GM18499 (cell line): ENCODE results near the gene SH2B3.

Experiments
- ATAC-seq: cut with Tn5 transposase; IDR thresholded peaks from one replicate; pipeline ENCODE4 v1.9.1; 2021; ENCODE audit warnings: moderate number of reproducible peaks; ENCODE audit not compliant: insufficient read depth, unreplicated experiment

SH2B3 gene

DNA sequence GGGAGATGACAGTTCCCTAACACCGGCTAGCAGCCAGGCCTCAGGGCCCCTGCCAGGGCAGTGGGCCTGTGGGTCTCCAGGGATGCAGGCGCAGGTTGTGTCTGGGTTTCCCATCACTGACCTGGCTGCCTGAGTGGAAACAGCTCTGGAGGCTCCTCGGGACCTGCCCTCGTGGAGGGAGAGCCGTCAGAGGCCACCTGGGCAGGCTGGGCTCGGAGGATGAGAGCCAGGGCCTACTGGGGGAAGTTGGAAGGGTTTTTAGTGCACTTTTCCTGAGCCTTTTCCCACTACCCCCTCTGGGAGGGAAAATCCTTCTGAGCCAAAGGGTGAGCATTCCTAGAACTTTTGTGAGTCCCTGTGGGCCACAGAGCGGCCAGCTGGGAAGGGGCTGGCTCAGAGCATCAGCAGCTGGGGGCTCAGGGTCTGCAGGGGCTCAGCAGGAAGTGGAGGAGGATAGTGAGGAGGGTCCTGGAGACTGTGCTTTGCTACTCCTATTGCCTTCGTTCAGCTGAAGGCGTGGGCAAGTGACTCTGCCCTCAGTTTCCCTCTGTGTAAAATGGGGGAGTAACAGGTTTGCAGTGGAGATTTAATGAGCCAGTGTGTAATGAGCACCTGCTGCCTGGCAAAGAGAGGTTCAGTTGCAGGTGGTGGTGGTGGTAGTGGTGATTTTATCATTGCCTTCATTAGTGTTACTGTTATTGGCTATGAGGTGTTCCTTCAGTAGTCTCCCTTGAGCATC, 1.8 kb downstream of the SH2B3 start:
- no peak for ATAC-seq

- no peak for ATAC-seq
Measured at GRCh38 chr12:111408116-111408440, 2.4 kb downstream of the SH2B3 start.

- no peak for ATAC-seq
Measured at GRCh38 chr12:111408686-111409402, 3.1 kb downstream of the SH2B3 start.

DNA sequence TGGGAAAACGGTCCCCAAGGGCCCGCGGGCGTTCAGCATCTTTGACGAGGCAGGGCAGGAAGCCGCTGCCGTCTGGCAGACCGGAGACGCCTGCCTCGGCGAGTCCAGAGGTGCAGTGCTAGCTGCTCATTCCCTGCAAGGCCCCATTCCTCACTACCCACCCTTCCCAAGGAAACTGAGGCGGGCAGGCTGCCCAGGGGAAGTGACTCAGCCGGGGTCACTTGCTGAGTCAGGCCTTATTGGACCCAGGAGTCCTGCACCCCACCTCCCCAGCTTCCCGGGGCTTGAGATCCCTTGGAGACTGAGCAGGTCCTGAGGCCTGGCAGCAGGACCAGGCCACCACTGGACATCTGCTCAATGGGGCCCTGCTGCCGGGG, 3.7 kb downstream of the SH2B3 start:
- ATAC-seq: no peak

GRCh38 chr12:111409780-111410430, 4.2 kb downstream of the SH2B3 start:
- no peak for ATAC-seq

DNA sequence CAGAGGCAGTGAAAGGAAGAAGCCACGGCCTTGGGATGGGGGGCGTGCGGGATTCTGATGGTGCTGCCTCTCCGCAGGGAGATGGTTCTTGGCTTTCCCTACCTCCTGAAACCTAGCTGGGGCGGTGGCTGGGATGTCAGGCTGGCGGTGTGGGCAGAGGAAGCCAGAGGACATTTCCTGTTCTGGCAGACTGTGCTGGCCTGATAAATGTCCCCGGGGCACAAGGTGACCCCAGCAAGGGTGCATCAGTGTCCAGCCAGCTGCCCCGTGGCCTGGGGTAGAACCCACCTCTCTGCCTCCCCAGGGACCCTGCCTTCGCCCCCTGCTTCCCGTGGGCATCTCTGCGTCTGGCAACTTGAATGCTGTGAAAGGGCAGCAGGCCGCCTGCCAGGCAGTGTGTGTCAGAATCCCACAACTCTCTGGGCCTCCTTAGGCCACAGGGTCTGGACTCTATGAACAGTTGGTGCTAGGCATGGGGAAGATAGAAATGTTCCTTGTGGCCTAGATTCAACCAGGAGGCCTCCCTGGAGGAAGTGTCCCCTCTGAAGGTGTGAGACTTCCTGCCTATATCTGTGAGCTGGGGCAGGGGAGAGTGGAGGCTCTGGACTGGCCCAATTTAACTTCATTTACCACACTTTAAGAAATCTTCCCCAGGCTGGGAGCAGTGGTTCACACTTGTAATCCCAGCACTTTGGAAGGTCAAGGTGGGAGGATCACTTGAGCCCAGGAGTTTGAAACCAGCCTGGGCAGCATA, 4.9 kb downstream of the SH2B3 start:
- no peak for ATAC-seq

- ATAC-seq: no peak
Measured at GRCh38 chr12:111411185-111411764, 5.6 kb downstream of the SH2B3 start.

GRCh38 chr12:111412007-111412829, 6.5 kb downstream of the SH2B3 start:
- no peak for ATAC-seq

DNA sequence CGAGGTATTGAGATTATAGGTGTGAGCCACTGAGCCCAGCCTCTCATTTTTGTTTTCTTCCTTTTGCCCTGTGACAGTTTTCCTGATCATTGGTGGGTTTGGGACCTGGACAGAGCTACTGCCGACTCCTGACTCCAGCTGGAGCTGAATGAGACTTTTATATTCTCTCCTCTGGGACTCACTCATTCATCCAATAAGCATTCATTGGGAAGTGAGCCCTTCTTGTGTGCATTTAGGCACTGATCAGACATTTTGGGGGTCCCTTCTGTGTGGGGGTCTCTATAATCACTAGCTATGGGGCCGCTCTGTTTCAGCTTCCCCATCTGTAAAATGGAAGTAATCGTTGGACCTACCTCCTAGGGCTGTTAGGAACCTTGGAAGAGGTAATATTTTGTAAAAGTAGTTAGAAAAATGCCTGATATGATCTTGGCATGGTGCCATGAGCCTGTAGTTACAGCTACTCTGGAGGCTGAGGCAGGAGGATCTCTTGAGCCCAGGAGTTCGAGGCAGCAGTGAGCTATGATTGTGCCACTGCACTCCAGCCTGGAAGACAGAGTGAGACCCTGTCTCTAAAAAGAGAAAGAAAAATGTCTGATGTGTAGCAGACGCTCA, 7.2 kb downstream of the SH2B3 start:
- ATAC-seq: no peak

DNA sequence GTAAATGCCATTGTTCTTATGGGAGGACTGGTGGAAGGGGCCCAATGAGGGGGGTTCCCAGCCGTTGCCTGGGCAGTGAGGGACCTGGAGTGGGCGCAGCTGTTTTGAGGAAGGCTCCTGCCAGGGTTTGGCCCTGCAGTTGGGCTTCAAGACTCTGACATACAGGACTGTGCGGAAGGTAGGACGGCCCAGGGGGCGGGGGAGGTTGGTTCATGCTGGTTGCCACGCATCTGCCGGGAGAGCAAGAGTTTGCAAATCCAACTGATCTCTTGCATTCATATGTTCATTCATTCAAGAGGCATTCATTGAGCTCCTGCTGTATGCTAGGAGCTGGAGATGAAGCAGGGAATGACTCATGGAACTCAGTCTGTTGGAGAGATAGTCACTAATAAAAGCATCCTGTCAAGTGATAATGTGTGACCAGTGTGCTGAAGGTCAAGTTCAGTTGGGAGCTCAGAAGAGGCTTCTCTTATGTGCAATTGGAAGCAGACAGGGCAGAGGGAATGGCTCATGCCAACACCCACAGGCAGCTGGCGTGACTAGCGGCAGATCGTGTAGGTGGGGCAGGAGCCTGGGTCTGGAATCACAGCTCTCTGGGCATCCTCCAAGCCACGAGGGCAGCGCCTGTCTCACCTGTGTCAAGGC, 7.8 kb downstream of the SH2B3 start:
- no peak for ATAC-seq

GRCh38 chr12:111414711-111415252, 9.1 kb downstream of the SH2B3 start:
- no peak for ATAC-seq

DNA sequence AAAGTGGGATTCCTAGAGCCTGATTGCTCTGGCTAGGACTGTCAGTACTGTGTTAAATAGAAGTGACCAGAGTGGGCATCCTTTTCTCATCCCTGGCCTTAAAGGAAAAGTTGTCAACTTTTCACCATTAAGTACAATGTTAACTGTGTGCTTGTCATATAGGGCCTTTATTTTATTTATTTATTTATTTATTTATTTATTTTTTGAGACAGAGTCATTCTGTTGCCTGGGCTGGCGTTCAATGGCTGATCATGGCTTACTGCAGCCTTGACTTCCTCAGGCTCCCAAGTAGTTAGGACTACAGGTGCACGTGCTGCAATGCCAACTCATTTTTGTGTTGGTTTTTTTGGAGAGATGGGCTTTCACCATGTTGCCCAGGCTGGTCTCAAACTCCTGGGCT, 11.6 kb downstream of the SH2B3 start:
- ATAC-seq: no peak

DNA sequence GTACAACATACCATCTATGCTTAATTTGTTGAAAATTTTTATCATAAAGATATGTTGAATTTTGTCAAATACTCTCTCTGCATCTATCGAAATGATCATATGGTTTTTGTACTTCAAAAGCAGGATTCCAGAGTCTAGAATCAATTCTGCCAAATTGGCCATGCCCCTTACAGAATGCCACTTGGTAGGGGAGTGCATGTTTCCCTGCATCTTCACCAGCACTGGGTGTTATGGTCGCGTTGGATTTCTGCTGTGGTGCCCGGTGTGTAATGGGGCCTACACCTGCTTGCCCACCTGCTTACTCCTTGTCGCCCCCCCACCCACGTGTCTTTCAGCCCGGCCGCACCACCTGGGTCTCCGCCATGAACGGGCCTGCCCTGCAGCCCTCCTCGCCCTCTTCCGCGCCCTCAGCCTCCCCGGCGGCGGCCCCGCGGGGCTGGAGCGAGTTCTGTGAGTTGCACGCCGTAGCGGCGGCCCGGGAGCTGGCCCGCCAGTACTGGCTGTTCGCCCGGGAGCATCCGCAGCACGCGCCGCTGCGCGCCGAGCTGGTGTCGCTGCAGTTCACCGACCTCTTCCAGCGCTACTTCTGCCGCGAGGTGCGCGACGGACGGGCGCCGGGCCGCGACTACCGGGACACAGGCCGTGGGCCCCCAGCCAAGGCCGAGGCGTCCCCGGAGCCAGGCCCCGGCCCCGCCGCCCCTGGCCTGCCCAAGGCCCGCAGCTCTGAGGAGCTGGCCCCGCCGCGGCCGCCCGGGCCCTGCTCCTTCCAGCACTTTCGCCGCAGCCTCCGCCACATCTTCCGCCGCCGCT, 12.3 kb downstream of the SH2B3 start:
- ATAC-seq: no peak

GRCh38 chr12:111418594-111418880, 12.8 kb downstream of the SH2B3 start:
- no peak for ATAC-seq

DNA sequence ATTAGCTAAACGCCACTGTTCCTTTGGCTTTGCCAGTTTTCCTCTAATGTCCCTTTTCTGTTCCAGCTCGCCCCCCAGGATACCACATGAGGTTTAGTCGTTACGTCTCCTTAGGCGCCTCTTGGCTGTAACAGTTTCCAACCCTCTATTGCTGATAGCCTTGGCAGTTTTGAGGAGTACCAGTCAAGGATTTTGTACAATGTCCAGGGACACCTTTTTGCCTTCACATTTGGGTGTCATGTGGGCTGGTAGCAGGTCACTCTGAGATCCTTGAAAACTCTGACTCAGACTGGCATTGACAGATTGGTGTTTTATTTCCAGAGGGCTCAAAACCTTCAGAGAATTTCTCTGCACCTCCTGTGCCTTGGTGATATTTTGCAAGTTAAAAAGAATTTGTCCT, 14.1 kb downstream of the SH2B3 start:
- no peak for ATAC-seq

DNA sequence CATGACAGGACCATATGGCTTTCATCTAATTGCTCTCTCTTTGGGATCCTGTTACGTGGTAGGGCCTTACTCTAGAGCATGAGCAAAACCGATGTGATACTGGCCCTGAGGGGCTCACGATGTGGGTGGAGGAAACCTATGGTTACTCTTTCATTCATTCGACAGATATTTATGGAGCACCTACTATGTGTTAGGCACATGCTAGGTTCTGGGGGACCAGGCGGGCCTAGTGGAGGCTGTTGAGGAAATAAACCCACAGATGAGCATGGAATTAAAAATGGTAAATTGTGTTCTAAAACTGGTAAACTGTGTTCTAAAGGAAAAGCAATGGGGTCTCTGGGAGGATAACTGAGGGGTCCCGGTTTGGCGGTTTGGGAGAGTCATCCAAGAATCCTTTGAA, 14.8 kb downstream of the SH2B3 start:
- ATAC-seq: no peak

DNA sequence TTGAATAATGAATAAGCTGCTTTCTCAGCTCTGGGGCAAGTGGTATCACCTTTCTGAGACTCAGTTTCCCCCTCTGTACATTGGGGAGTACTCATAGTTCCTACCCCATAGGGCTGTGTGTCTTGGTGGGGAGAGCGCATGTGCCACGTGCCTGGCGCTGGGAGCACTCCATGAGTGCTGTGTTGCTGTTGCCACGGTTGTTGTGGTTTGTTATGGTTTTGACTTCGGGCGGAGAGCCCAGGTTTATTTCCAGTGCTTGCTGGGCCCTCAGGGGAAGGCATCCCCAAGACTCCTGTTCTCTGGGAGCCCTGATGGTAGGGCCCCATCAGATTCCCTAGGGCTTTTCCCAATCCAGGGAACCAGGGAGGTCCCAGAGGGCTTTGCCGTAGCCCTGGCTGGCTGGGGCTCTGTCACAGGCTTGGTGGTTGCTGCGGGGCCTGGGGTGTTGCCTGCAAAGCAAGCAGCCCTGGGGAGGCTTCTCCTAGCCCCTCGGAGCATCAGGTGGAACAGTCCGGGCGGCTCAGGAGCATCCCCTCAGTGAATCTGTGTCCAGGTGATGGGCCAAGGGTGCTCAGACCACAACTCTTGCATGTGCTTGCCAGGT, 18.6 kb downstream of the SH2B3 start:
- no peak for ATAC-seq

DNA sequence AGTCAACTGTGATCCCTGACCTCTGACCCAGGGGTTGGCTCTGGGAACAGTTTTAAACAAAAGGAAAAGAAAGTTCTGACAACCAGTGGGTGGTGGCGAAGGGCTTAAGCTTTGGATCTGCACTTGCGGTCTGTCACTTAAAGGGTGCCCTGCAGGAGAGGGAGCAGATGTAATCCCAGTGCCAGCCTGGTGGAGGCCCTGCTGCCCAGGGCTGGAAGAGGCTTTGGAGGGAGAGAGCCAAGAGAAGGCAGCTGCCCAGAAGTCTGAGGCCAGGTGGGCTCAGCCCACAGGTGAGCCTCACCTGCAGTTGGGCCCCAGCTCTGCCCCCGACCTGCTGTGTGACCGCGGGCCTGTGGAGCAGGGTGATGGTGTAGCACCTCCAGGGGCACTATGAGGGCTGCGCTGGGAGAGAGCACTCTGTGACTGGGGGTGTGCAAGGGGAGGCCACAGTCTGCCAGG, 19.1 kb downstream of the SH2B3 start:
- ATAC-seq: no peak
